ENCODE results near the gene SUSD4. TPM values are rescaled to one million over a fixed set of nuclear protein-coding genes. Genes with fewer than 3 reads are reported as not detected.

SUSD4 gene
- total RNA-seq, 6 donors from 2014 or later = 0.55 to 3.8 (median 2.9) TPM; not detected in 1

DNA sequence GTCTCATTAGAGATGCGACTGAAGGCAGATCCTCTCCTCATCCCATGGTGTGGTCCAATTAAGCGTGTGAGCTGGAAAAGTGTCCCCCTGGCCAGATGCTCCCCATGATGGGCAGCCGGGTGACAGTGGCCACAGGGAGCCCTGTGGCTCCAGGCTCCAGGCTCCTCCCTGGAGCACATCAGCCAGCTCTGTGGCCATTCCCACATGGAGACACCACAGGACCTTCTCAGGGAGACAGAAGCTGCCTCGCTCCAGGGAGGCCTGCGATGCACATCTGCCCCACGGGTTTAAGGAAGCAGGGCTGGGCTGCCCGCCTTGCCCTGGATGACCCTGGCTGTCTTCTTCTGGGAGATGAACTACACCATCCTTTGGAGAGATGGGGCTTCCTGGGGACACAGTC is 121.0 kb downstream of the SUSD4 start:
- H3K27ac ChIP-seq = no peak overlapping the region
- DNase-seq (peak in 1 of 2 donors; percentile 45), ATAC-seq (ENCODE audit: low FRiP score in 2 of 2) (no peak)
- no peaks in the 10 kb centered on the region for H3K4me1 ChIP-seq
- H3K4me3 ChIP-seq = no peak overlapping the region
- 87 to 94% methylated on average over 3 to 6 of the region's 7 CpGs for WGBS, 2 donors
- TF ChIP-seq EP300 (IDR thresholded peaks at IDR 0.05) (no peak), POLR2A (IDR thresholded peaks at IDR 0.05) (no peak), POLR2AphosphoS5 (IDR thresholded peaks at IDR 0.05) (no peak)
- TF ChIP-seq, protein P1, sequence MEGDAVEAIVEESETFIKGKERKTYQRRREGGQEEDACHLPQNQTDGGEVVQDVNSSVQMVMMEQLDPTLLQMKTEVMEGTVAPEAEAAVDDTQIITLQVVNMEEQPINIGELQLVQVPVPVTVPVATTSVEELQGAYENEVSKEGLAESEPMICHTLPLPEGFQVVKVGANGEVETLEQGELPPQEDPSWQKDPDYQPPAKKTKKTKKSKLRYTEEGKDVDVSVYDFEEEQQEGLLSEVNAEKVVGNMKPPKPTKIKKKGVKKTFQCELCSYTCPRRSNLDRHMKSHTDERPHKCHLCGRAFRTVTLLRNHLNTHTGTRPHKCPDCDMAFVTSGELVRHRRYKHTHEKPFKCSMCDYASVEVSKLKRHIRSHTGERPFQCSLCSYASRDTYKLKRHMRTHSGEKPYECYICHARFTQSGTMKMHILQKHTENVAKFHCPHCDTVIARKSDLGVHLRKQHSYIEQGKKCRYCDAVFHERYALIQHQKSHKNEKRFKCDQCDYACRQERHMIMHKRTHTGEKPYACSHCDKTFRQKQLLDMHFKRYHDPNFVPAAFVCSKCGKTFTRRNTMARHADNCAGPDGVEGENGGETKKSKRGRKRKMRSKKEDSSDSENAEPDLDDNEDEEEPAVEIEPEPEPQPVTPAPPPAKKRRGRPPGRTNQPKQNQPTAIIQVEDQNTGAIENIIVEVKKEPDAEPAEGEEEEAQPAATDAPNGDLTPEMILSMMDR (IDR thresholded peaks at IDR 0.05) = no peak
- H3K27me3 ChIP-seq = no peaks in the 10 kb centered on the region
- H3K36me3 ChIP-seq = no peaks in the 10 kb centered on the region
- no peaks in the 10 kb centered on the region for H3K9me3 ChIP-seq

- no peaks in the 10 kb centered on the region for H3K9me3 ChIP-seq
- no peaks in the 10 kb centered on the region for H3K27me3 ChIP-seq
- H3K4me3 ChIP-seq = no peak overlapping the region
- ATAC-seq (ENCODE audit: low FRiP score in 2 of 2) (peak in 1 of 2 donors; percentile 23), DNase-seq (no peak)
- 84 to 85% methylated on average over 6 of the region's 6 CpGs for WGBS, 2 donors
- no peak overlapping the region for H3K27ac ChIP-seq
- no peaks in the 10 kb centered on the region for H3K36me3 ChIP-seq
- TF ChIP-seq EP300 (IDR thresholded peaks at IDR 0.05) (no peak), POLR2A (IDR thresholded peaks at IDR 0.05) (no peak), POLR2AphosphoS5 (IDR thresholded peaks at IDR 0.05) (no peak)
- TF ChIP-seq, protein P1 (IDR thresholded peaks at IDR 0.05) = no peak
- no peaks in the 10 kb centered on the region for H3K4me1 ChIP-seq
Measured at GRCh38 chr1:223242382-223242955, 121.5 kb downstream of the SUSD4 start.

GRCh38 chr1:223240122-223240521 is 123.9 kb downstream of the SUSD4 start:
- no peak for TF ChIP-seq EP300 (IDR thresholded peaks at IDR 0.05)
- no peak for TF ChIP-seq POLR2AphosphoS5 (IDR thresholded peaks at IDR 0.05)
- TF ChIP-seq POLR2A (IDR thresholded peaks at IDR 0.05) = no peak
- TF ChIP-seq, protein P1 (IDR thresholded peaks at IDR 0.05) = no peak
- no peak overlapping the region for H3K27ac ChIP-seq
- ATAC-seq (ENCODE audit: low FRiP score in 2 of 2) (no peak), DNase-seq (no peak)
- no peaks in the 10 kb centered on the region for H3K9me3 ChIP-seq
- H3K4me1 ChIP-seq = no peaks in the 10 kb centered on the region
- no peaks in the 10 kb centered on the region for H3K36me3 ChIP-seq
- no peak overlapping the region for H3K4me3 ChIP-seq
- WGBS, 2 donors = 55 to 65% methylated on average over 2 of the region's 2 CpGs
- H3K27me3 ChIP-seq = no peaks in the 10 kb centered on the region

- ATAC-seq (ENCODE audit: low FRiP score in 2 of 2) (no peak), DNase-seq (no peak)
- Histone ChIP-seq H3K27me3 (no peaks in the 10 kb centered on the region), H3K9me3 (no peaks in the 10 kb centered on the region), H3K4me3 (no peak overlapping the region), H3K36me3 (no peaks in the 10 kb centered on the region), H3K27ac (no peak overlapping the region), H3K4me1 (peaks cover 0 to 7% (median 2%) of the 10 kb centered on the region in 4 donors)
- WGBS, 2 donors = 74 to 83% methylated on average over 3 of the region's 3 CpGs
- TF ChIP-seq, protein P1 (IDR thresholded peaks at IDR 0.05) = no peak
- TF ChIP-seq EP300 (IDR thresholded peaks at IDR 0.05) (no peak), POLR2AphosphoS5 (IDR thresholded peaks at IDR 0.05) (no peak), POLR2A (IDR thresholded peaks at IDR 0.05) (no peak)
Measured at GRCh38 chr1:223235091-223235490, 128.9 kb downstream of the SUSD4 start.

DNA sequence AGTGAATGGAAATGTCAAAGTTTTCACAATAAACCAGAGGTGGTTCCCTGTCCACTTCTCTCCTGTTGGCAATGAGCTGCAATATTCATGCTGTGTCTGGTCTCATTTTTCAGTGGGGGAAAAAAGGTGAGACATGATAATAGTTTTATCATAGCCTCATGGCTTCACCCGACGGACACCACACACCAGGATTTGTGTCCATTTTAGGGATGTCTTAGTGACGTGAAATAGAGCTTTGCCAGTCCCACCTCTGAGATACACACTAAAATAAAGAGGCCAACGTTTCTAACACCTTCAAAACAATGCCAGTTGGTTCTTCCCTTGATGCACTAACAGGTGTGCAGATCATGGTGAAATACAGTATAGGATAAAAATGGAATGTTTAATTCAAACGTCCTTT is 129.4 kb downstream of the SUSD4 start:
- ATAC-seq (ENCODE audit: low FRiP score in 2 of 2) (no peak), DNase-seq (no peak)
- H3K27me3 ChIP-seq = no peaks in the 10 kb centered on the region
- H3K27ac ChIP-seq = no peak overlapping the region
- 78 to 83% methylated on average over 5 of the region's 5 CpGs for WGBS, 2 donors
- no peaks in the 10 kb centered on the region for H3K9me3 ChIP-seq
- no peak overlapping the region for H3K4me3 ChIP-seq
- H3K36me3 ChIP-seq = no peaks in the 10 kb centered on the region
- H3K4me1 ChIP-seq = peaks cover 0 to 7% (median 2%) of the 10 kb centered on the region in 4 donors
- no peak for TF ChIP-seq EP300 (IDR thresholded peaks at IDR 0.05)
- TF ChIP-seq POLR2A (IDR thresholded peaks at IDR 0.05) = no peak
- TF ChIP-seq, protein P1 (IDR thresholded peaks at IDR 0.05) = no peak
- no peak for TF ChIP-seq POLR2AphosphoS5 (IDR thresholded peaks at IDR 0.05)

Data from upper lobe of left lung (tissue), 6 donors.